AG09319 (cell line): ENCODE results near the gene NCAPD2.

ENCODE experiments used
- DNase-seq: peaks from one replicate; pipeline ENCODE4 v3.0.0-alpha.2; 2010; ENCODE audit warnings: low read depth; ENCODE audit errors: extremely low read depth
- TF ChIP-seq, protein P1 (sequence below): IDR thresholded peaks from 2 replicates; pipeline ENCODE4 v1.5.1; 2011; ENCODE audit warnings: low read depth, mild to moderate bottlenecking, inconsistent platforms, low read length, moderate library complexity

NCAPD2 gene, protein sequence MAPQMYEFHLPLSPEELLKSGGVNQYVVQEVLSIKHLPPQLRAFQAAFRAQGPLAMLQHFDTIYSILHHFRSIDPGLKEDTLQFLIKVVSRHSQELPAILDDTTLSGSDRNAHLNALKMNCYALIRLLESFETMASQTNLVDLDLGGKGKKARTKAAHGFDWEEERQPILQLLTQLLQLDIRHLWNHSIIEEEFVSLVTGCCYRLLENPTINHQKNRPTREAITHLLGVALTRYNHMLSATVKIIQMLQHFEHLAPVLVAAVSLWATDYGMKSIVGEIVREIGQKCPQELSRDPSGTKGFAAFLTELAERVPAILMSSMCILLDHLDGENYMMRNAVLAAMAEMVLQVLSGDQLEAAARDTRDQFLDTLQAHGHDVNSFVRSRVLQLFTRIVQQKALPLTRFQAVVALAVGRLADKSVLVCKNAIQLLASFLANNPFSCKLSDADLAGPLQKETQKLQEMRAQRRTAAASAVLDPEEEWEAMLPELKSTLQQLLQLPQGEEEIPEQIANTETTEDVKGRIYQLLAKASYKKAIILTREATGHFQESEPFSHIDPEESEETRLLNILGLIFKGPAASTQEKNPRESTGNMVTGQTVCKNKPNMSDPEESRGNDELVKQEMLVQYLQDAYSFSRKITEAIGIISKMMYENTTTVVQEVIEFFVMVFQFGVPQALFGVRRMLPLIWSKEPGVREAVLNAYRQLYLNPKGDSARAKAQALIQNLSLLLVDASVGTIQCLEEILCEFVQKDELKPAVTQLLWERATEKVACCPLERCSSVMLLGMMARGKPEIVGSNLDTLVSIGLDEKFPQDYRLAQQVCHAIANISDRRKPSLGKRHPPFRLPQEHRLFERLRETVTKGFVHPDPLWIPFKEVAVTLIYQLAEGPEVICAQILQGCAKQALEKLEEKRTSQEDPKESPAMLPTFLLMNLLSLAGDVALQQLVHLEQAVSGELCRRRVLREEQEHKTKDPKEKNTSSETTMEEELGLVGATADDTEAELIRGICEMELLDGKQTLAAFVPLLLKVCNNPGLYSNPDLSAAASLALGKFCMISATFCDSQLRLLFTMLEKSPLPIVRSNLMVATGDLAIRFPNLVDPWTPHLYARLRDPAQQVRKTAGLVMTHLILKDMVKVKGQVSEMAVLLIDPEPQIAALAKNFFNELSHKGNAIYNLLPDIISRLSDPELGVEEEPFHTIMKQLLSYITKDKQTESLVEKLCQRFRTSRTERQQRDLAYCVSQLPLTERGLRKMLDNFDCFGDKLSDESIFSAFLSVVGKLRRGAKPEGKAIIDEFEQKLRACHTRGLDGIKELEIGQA (N-terminal part only)

DNA sequence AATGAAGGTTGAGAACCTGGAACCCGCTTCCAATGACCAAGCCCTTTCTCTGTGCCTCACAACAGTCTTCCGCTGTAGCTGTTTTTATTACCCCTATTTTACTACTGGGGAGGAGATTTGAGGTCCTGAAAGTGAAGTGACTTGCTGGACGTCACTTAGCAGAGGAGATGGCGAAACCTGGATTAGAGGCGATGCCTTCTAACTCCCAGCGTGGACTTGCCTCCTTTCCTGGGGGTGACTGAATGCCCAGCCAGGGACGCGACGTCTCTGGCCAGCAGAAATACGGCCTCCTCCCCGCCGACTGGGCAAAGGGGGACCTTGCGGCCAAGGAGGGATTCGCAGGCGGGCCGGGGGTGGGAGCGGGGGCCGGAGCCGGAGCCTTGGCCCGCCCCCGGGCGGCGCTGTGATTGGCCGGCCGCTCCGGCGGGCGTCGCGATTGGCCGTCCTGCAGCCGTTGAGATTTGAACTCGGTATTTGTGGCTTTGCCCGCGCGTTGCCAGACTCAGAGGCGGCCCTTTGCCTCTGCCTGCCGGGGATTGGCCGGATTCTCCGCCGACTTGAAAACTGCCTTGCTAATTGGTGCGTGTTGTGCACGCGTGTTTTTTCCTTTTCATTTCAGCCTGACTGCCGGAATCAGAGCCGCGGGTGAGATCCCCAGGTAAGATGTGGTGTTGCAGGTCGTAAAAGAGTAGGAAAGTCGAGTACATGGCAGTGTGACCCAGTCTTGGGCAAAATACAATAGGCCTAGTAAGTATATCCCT lies at the start of gene NCAPD2:
TSS of gene NCAPD2 (plus strand) at position 606 of the 761 bp plus-strand sequence. CDS start 997 bp downstream, outside the sequence.
- TF ChIP-seq, protein P1, sequence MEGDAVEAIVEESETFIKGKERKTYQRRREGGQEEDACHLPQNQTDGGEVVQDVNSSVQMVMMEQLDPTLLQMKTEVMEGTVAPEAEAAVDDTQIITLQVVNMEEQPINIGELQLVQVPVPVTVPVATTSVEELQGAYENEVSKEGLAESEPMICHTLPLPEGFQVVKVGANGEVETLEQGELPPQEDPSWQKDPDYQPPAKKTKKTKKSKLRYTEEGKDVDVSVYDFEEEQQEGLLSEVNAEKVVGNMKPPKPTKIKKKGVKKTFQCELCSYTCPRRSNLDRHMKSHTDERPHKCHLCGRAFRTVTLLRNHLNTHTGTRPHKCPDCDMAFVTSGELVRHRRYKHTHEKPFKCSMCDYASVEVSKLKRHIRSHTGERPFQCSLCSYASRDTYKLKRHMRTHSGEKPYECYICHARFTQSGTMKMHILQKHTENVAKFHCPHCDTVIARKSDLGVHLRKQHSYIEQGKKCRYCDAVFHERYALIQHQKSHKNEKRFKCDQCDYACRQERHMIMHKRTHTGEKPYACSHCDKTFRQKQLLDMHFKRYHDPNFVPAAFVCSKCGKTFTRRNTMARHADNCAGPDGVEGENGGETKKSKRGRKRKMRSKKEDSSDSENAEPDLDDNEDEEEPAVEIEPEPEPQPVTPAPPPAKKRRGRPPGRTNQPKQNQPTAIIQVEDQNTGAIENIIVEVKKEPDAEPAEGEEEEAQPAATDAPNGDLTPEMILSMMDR = peak; percentile 1; the same call in 1 of the 2 replicates
- peak; percentile 85 for DNase-seq

DNA sequence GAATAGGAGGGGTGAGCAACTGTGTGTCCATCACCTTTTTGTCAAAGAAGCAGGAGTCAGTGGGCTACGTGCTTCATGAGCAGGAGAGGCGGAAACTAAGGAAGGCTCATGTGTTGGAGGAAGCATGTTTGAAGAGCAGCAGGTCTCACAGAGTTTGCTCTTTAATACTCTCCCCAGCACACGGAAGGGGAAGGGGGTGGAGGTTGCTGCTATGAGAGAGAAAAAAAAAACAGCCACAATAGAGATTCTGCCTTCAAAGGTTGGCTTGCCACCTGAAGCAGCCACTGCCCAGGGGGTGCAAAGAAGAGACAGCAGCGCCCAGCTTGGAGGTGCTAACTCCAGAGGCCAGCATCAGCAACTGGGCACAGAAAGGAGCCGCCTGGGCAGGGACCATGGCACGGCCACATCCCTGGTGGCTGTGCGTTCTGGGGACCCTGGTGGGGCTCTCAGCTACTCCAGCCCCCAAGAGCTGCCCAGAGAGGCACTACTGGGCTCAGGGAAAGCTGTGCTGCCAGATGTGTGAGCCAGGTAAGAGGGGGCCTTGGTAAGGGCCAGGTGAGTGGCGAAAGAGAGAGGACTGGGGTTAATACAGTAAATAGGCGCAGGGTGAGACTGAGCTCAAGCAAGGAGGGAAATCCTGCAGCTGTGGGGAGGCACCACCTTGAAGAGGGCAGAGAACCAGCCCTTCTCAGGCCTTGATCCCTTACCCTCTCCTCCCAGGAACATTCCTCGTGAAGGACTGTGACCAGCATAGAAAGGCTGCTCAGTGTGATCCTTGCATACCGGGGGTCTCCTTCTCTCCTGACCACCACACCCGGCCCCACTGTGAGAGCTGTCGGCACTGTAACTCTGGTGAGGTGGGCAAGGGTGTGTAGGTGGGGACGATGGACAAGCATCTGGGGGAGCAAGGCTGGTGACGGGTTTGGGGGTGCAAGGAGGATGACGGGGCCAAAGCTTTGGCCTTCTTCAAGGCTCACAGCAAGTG lies 48.9 kb upstream of the NCAPD2 start, which contains the start of gene CD27:
TSS of gene CD27 (plus strand) at position 252 of the 985 bp plus-strand sequence. CDS start at position 393, 141 bp downstream.
- no peak for DNase-seq
- TF ChIP-seq, protein P1 = no peak

DNA sequence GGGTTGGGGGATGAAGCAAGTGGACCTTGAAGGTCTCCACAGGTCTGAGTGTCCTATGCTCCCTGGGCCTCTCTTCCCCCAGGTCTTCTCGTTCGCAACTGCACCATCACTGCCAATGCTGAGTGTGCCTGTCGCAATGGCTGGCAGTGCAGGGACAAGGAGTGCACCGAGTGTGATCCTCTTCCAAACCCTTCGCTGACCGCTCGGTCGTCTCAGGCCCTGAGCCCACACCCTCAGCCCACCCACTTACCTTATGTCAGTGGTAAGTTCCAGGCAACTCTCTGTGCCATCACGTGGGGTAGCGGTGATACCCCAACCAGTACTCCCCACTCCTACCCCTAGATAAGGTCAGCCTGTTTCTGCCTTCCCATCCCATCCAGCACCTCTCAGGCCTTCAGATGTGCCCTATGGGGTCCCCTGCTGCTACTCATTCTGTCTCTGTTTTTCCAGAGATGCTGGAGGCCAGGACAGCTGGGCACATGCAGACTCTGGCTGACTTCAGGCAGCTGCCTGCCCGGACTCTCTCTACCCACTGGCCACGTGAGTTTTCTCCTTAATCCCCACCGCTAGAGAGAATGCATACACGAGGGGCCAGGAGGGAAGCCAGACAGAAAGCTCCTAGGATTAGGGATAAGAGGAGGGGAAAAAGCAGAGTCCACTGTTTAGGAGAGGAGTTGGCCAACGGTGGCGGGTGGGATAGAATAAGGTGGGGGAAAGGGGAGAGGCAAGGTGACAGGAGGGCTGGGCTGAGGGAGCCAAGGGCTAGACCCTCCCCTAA lies 43.6 kb upstream of the NCAPD2 start:
- DNase-seq = no peak
- TF ChIP-seq, protein P1 = no peak

DNA sequence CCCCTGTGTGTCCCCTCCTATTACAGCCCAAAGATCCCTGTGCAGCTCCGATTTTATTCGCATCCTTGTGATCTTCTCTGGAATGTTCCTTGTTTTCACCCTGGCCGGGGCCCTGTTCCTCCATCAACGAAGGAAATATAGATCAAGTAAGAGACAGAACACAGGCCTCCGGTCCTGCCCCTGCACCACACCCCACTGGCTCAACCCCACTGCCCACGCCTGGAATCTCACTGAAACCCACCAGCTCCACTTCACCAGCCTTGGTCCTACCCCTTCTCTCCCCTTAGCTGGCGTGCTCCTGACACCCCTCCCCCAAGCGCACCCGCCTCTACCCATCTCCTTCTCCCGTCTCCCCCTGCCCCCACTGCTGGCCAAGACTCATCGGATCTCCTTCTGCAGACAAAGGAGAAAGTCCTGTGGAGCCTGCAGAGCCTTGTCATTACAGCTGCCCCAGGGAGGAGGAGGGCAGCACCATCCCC lies 43.0 kb upstream of the NCAPD2 start:
- TF ChIP-seq, protein P1 = no peak
- DNase-seq = no peak

DNA sequence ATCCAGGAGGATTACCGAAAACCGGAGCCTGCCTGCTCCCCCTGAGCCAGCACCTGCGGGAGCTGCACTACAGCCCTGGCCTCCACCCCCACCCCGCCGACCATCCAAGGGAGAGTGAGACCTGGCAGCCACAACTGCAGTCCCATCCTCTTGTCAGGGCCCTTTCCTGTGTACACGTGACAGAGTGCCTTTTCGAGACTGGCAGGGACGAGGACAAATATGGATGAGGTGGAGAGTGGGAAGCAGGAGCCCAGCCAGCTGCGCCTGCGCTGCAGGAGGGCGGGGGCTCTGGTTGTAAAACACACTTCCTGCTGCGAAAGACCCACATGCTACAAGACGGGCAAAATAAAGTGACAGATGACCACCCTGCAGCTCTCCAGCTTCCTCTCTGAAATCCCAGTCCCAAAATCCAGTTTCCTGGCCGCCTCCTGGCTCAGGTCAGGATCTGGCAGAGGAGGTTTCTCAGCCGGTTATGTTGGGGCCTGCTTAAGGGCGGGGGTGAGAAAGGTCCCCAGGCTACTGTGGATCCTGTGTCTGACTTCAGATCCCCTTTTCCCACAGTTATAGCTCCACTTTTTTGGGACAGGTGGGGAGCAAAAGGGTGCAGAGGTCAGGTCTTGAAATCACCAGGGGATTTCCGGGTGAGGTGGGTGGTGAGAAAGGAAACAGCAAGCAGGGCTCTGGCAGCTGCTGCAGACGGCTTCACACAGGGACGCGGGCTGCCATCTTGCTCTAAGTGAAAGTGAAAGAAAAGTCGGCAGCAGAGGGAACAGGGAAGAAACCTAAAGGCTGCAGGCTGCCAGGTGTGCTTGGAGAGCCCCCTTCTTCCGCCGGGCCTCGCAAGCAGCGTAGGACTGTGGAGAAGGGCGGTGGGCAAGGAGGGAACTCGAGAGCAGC lies 42.3 kb upstream of the NCAPD2 start, which contains the start of gene TAPBPL:
TSS of gene TAPBPL (plus strand) at position 695 of the 897 bp plus-strand sequence. CDS start 207 bp downstream, outside the sequence.
- TF ChIP-seq, protein P1 = no peak
- DNase-seq = peak; percentile 49
